Lung microvascular endothelial cell (primary cell): ENCODE measurements around the gene ADPRM. TPM values are rescaled to one million over a fixed set of nuclear protein-coding genes. Genes with fewer than 3 reads are reported as not detected.

Experiments
- DNase-seq, 2 donors: peaks; one replicate each; pipeline versions ENCODE4 v3.0.0 to v3.0.0-alpha.2; 2010; ENCODE audit warnings: low read depth in 2 of 2
- total RNA-seq: library from RNA; depleted of rRNA; stranded (reverse); fragments of >200 nt; gene quantifications from 2 replicates; pipeline ENCODE4 v1.2.1, GENCODE V29; 2014

Gene ADPRM
- total RNA-seq, 1 donor from 2014 or later = 10.7 TPM

GRCh38 chr17:10739386-10739785 lies 42.0 kb downstream of the ADPRM start:
- no peak for DNase-seq

GRCh38 chr17:10741416-10742135 lies 44.2 kb downstream of the ADPRM start:
- DNase-seq = no peak

GRCh38 chr17:10742431-10742830 lies 45.0 kb downstream of the ADPRM start:
- DNase-seq = no peak

GRCh38 chr17:10743316-10744009 lies 46.1 kb downstream of the ADPRM start:
- no peak for DNase-seq

- DNase-seq = no peak
Observed at GRCh38 chr17:10744501-10745000, 47.2 kb downstream of the ADPRM start.

GRCh38 chr17:10745231-10745630 lies 47.8 kb downstream of the ADPRM start:
- no peak for DNase-seq

GRCh38 chr17:10748531-10749181 lies 51.3 kb downstream of the ADPRM start:
- no peak for DNase-seq

GRCh38 chr17:10750210-10750609 lies 52.8 kb downstream of the ADPRM start:
- DNase-seq = no peak

- DNase-seq = no peak
Observed at GRCh38 chr17:10751563-10751962, 54.2 kb downstream of the ADPRM start.

GRCh38 chr17:10752696-10753095 lies 55.3 kb downstream of the ADPRM start:
- DNase-seq = no peak

- DNase-seq = peak; percentile 8 to 37
Observed at GRCh38 chr17:10754109-10754508, 56.7 kb downstream of the ADPRM start.

- no peak for DNase-seq
Observed at GRCh38 chr17:10754861-10755591, 57.6 kb downstream of the ADPRM start.

- DNase-seq = no peak
Observed at GRCh38 chr17:10755592-10756127, 58.3 kb downstream of the ADPRM start.

- no peak for DNase-seq
Observed at GRCh38 chr17:10756185-10756584, 58.8 kb downstream of the ADPRM start.

- no peak for DNase-seq
Observed at GRCh38 chr17:10756619-10757018, 59.2 kb downstream of the ADPRM start.

GRCh38 chr17:10757067-10757466 lies 59.7 kb downstream of the ADPRM start:
- no peak for DNase-seq

- no peak for DNase-seq
Observed at GRCh38 chr17:10757647-10758046, 60.3 kb downstream of the ADPRM start.

GRCh38 chr17:10758062-10758461 lies 60.7 kb downstream of the ADPRM start:
- DNase-seq = no peak
